Colon (tissue), 2 donors: ENCODE results near the gene TMUB1.

Source experiments
- FAIRE-seq: peaks from 2 replicates; lab custom pipeline; 2012; peaks lifted over from hg19 to GRCh38; lab: Jason Lieb, UNC
- donor health status: control.
- donor health status: control.

Gene TMUB1

DNA sequence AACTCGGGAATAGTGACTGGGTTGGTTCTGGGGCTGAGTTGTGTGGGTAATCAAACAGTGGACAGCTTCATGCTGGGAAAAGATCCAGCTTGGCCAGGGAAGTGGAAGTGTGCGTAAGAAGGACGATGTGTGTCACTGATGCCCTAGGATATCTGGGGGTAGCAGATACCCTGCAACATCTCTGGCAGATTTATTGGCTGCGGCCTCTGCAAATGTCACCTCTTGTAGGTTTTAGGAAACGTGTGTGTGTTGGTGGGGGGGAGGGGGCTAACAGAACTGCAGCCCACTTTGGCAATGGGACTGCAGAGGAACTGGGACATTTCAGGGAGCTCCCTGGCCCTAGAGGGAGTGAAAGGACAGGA is 2.0 kb upstream of the TMUB1 start:
- FAIRE-seq = no peak

DNA sequence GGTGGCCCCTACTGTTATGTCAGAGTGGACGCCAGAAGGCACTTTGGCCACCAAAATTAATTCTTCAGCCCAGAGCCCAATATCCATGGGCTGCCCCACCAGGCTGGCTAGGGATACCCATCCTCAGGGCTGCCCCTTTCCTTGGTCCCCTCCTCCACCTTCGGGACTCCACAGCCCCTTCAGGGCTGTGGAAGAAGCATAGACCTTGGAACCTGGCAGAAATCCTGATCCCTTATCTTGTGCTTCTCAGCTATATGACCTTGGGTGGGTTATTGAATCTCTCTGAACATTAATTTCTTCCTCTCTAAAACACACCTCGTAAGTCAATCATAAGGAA is 499 bp upstream of the TMUB1 start:
- FAIRE-seq = no peak

- FAIRE-seq = no peak
These were observed 887 bp downstream of the TMUB1 start for GRCh38 chr7:151082141-151083070.

DNA sequence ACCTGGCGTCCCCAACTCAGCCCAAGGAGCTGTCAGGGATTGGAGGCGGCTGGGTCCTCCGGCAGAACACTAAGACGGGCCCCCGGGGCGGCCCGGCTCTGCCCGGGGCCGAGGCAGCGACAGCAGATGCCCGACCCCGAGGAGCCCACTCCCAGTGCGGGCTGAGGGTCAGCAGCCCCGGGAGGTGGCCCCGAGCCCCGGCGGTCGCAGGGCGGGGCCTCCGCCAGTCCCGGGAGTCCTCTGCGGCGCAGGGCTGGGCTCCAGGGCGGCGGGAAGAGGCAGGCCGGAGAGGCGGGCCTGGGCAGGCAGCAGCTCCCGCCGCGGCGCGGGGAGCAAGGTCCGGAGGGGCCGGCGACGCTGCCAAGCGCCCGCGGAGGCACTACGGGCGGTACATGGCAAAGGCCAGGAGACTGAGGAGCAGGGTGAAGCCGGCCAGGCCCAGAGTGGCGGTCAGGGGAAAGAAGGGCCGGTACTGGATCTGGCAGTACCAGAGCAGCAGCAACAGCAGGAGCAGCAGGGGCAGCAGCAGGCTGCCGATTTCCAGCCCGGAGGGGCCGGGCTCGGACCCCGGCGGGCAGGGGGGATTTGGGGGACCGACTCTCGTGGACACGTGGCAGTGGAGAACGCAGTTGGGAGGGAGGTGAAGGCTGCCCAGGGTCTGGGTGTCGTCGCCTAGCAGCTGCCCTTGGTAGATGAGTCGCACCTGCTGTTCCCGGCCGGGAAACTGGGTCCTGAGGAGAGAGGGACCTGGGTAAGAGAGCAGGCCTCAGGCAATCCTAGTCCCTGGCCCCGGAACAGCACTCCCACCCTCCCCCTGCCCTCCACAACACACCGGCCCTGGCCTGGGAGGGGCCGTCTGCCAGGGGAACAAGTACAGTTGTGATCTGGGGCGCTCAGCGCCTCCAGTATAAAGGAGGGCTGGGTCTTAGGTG is 1.9 kb downstream of the TMUB1 start:
- FAIRE-seq = no peak

GRCh38 chr7:151080522-151081169 is 2.6 kb downstream of the TMUB1 start, which contains the start of gene FASTK:
TSS of gene FASTK (minus strand) at chr7:151080809. CDS start at chr7:151080766, 43 bp downstream.
- FAIRE-seq = no peak

- FAIRE-seq = no peak
These were observed 3.2 kb downstream of the TMUB1 start for GRCh38 chr7:151080067-151080521.

DNA sequence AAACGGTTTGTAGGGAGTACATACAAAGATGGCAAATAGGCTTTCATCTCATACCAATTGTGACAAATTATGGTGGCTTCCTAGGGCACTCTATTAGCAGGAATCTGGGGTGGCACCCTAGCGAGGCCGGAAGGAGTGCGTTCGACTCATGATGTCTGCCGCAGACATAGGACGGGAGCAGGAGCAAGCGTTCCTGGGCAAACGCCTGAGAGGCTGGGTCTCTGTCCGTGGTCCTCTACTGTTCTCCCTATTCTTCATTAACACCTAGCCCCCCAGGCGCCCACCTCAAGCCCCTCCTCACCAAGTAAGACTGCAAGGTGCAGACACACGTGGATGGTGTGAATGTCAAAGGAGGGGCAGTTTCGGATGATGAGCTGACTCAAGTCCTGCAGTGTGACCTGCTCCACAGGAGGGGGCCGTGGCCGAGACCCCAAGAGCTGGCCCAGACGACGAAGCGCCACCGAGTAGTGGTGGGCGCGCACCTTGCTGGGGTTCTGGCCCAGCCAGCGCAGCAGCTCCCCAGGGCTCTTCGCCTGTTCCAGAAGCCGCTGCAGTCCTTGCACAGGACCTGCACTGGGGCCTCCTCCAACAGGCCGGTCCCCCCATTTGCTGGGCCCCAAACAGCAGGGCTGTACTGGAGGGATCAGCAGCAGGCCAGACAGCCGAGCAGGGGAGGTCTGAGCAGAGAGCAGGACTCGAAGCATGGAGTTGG is 3.9 kb downstream of the TMUB1 start:
- FAIRE-seq = no peak

- FAIRE-seq = no peak
These were observed 4.9 kb downstream of the TMUB1 start for GRCh38 chr7:151078233-151079040.

DNA sequence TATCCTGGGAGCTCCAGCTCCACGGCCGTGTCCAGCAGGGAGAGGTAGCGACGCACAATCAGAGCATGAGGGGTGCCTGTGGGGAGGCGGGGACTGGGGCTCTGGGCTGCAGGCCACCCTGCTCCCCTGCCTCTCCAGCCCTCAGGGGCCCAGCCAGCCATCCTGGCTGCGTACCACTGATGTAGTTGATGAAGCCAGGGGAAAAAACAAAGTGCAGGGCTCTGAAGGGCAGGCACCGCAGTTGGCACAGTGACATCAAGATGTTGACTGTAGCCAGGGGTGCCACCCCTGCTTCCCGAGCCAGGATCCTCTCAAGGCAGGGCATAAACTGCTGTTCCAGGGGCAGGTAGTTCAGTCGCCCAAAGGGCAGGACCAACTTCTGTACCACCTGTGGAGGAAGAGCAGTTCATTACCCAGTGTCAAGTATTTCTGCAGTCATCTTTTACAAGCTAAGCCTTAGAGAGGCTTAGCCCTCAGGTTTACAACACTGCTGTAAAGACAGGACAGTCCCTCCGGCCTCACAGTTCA is 5.5 kb downstream of the TMUB1 start:
- no peak for FAIRE-seq

DNA sequence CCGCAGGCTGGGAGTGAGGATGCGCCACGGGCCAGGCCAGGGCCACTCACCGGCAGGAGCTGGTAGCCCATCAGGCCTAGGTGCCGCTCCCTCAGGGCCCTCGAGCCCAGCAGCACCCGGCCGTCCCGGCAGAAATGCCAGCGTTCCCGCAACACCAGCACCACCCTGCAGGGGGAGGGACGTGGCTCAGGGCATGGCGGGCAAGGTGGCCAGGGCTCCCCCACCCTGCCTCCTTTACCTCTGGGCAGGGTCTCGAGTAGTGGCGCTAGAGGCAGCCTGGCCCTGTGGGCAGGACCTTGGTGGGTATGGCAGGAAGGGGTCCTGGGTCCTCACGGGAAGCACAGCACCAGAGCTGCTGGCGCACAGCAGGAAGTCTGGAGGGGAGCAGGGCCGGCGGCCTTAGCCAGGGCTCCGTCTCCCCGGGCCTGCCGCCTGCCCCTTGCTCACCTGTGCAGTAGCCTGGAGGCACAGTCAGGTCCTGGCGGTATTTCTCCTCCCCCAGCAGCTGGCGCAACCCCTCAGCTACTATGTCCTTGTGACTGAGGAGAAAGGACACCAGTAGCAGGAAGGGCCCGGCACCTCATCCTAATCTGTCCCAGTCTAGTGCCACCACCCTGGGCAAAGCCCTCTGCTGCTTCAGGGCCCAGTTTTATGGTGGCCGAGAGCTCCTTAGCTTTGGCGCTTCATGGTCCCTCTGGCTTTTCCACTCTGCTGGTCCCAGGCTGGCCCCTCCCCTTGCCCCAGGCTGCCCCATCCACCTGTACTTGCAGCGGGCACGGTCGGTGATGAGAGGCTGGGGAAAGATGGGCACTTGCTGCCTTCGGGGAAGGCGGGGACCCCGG is 6.2 kb downstream of the TMUB1 start:
- no peak for FAIRE-seq

GRCh38 chr7:151075978-151076426 is 7.3 kb downstream of the TMUB1 start:
- no peak for FAIRE-seq

- no peak for FAIRE-seq
These were observed 7.7 kb downstream of the TMUB1 start for GRCh38 chr7:151075662-151075971.

- no peak for FAIRE-seq
These were observed 8.3 kb downstream of the TMUB1 start for GRCh38 chr7:151074817-151075661.

GRCh38 chr7:151073990-151074389 is 9.3 kb downstream of the TMUB1 start:
- FAIRE-seq = no peak

DNA sequence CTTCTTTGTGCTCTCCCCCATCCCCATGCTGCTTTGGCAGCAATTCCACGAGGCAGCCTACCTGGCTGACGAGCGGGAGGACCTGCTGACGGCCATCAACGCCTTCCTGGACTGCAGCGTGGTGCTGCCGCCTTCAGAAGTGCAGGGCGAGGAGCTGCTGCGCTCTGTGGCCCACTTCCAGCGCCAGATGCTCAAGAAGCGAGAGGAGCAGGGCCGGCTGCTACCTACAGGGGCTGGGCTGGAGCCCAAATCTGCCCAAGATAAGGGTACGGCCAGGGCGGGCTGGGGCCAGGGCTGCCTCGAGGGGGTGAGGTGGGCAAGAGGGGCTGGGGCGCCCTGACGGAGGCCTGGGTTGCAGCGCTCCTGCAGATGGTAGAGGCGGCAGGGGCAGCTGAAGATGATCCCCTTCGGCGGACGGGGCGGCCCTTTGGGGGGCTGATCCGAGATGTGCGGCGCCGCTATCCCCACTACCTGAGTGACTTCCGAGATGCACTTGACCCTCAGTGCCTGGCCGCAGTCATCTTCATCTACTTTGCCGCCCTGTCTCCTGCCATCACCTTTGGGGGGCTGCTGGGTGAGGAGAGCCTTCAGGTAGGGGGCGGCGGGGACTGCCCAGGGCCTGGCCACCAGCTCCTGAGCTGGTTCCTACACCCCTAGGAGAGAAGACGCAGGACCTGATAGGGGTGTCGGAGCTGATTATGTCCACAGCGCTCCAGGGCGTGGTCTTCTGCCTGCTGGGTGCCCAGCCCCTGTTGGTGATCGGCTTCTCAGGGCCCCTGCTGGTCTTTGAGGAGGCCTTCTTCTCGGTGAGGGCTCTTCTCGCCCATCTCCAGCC is 12.0 kb downstream of the TMUB1 start:
- FAIRE-seq = no peak

DNA sequence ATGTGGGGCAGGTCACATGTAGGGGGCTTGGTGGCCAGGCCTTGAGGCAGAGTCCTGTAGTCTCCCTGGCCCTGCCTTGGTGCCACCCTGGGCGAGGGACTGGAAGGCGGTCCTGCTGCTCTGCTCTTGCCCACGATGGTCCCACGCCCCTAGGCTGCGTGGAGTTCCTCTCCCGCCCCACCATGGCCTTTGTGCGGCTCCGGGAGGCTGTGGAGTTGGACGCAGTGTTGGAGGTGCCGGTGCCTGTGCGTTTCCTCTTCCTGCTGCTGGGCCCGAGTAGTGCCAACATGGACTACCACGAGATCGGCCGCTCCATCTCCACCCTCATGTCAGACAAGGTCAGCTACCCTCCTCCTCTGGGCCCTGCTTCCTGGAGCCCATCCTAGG is 12.7 kb downstream of the TMUB1 start:
- no peak for FAIRE-seq

GRCh38 chr7:151069841-151070573 is 13.3 kb downstream of the TMUB1 start:
- no peak for FAIRE-seq
